AG09319 (cell line): ENCODE measurements around the gene DEFB123.
"Not testable (repeated sequence)": the region's sequence is repeated elsewhere in the genome, so short reads cannot be mapped to it uniquely, and the experiment has no call there.

Experiments used
- DNase-seq: peaks from one replicate; pipeline ENCODE4 v3.0.0-alpha.2; 2010; ENCODE audit warnings: low read depth; ENCODE audit errors: extremely low read depth
- CTCF ChIP-seq: IDR thresholded peaks from 2 replicates; pipeline ENCODE4 v1.5.1; 2011; ENCODE audit warnings: low read depth, mild to moderate bottlenecking, inconsistent platforms, low read length, moderate library complexity

The DEFB123 gene

GRCh38 chr20:31415653-31416052, 24.8 kb upstream of the DEFB123 start:
- no peak for TF ChIP-seq CTCF
- no peak for DNase-seq

DNA sequence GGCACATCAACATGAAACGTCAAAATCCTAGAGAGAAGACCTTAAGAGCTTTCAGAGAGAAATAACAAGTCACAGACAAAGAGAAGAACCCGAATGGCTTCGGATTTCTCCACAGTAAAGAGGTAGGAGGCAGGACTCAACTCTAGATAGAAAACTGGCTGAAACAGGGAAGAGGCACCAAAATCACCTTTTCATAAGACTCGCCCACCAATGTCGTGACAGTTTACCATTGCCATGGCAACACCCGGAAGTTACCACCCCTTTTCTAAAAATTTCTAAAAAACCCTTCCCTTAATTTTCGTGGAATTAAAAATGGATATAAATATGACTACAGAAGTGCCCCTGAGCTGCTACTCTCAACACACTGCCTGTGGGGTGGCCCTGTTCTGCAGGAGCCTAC, 22.1 kb upstream of the DEFB123 start:
- no peak for DNase-seq
- TF ChIP-seq CTCF, result no peak

- no peak for TF ChIP-seq CTCF
- DNase-seq, result no peak
These were observed 14.6 kb upstream of the DEFB123 start for GRCh38 chr20:31425797-31426196.

DNA sequence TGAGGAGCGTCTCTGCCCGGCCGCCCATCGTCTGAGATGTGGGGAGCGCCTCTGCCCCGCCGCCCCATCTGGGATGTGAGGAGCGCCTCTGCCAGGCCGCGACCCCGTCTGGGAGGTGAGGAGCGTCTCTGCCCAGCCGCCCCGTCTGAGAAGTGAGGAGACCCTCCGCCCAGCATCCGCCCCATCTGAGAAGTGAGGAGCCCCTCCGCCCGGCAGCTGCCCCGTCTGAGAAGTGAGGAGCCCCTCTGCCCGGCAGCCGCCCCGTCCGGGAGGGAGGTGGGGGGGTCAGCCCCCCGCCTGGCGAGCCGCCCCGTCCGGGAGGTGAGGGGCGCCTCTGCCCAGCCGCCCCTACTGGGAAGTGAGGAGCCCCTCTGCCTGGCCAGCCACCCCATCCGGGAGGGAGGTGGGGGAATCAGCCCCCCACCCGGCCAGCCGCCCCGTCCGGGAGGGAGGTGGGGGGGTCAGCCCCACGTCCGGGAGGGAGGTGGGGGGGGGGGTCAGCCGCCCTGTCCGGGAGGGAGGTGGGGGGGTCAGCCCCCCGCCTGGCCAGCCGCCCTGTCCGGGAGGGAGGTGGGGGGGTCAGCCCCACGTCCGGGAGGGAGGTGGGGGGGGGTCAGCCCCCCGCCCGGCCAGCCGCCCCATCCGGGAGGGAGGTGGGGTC, 13.4 kb upstream of the DEFB123 start:
- DNase-seq, result not testable (repeated sequence)

GRCh38 chr20:31427576-31427975, 12.9 kb upstream of the DEFB123 start:
- not testable (repeated sequence) for DNase-seq

- no peak for TF ChIP-seq CTCF
- DNase-seq, result no peak
These were observed 9.8 kb upstream of the DEFB123 start for GRCh38 chr20:31430568-31431115.

- no peak for TF ChIP-seq CTCF
- no peak for DNase-seq
These were observed 5.8 kb downstream of the DEFB123 start for GRCh38 chr20:31446084-31446819.

- no peak for TF ChIP-seq CTCF
- no peak for DNase-seq
These were observed 9.3 kb downstream of the DEFB123 start for GRCh38 chr20:31449511-31450414.
